Nephron progenitor cell (in vitro differentiated cells): ENCODE measurements around the gene MBLAC1.
A peak's percentile ranks its signal among the peaks of the same experiment; 100 is the strongest.

Source experiments
- DNase-seq: peaks from one replicate; pipeline ENCODE4 v3.0.0; 2021
- H3K27ac Mint-ChIP-seq: 2 replicates; pipeline ENCODE4 v1.8.0; 2021; ENCODE audit warnings: mild to moderate bottlenecking, moderate library complexity, mixed read lengths
- H3K27me3 Mint-ChIP-seq: 2 replicates; pipeline ENCODE4 v1.8.0; 2021; ENCODE audit warnings: mild to moderate bottlenecking, low read depth, mixed read lengths; ENCODE audit not compliant: poor library complexity
- H3K36me3 Mint-ChIP-seq: 2 replicates; pipeline ENCODE4 v1.8.0; 2021; ENCODE audit warnings: low read depth, mixed read lengths
- H3K4me1 Mint-ChIP-seq: 2 replicates; pipeline ENCODE4 v1.8.0; 2021; ENCODE audit warnings: mixed read lengths
- H3K4me3 Mint-ChIP-seq: 2 replicates; pipeline ENCODE4 v1.8.0; 2021; ENCODE audit warnings: mild to moderate bottlenecking, moderate library complexity, mixed read lengths
- H3K9me3 Mint-ChIP-seq: 2 replicates; pipeline ENCODE4 v1.8.0; 2021; ENCODE audit warnings: mild to moderate bottlenecking, moderate library complexity, mixed read lengths
- CTCF ChIP-seq: fragments of 200-600 bp; sonication (generic); IDR thresholded peaks from 2 replicates; pipeline ENCODE4 v1.5.0; 2021; ENCODE audit warnings: antibody characterized with exemption

MBLAC1 gene

GRCh38 chr7:100160067-100160466 is 33.3 kb downstream of the MBLAC1 start:
- Mint-ChIP-seq H3K4me1 (peaks cover 32% of the 10 kb centered on the region), H3K4me3 (peak overlapping the region; percentile 80), H3K36me3 (peaks cover 12% of the 10 kb centered on the region), H3K9me3 (no peaks in the 10 kb centered on the region), H3K27me3 (peaks cover 15% of the 10 kb centered on the region), H3K27ac (peak overlapping the region; percentile 91)
- TF ChIP-seq CTCF, result no peak
- DNase-seq, result no peak

- no peak overlapping the region for H3K27ac Mint-ChIP-seq
Observed at GRCh38 chr7:100163006-100163531, 36.3 kb downstream of the MBLAC1 start.

GRCh38 chr7:100163871-100164270 is 37.1 kb downstream of the MBLAC1 start:
- Mint-ChIP-seq H3K36me3 (no peaks in the 10 kb centered on the region), H3K4me1 (peaks cover 38% of the 10 kb centered on the region), H3K27ac (no peak overlapping the region), H3K4me3 (no peak overlapping the region), H3K27me3 (peaks cover 45% of the 10 kb centered on the region), H3K9me3 (no peaks in the 10 kb centered on the region)
- DNase-seq, result no peak
- TF ChIP-seq CTCF, result no peak

More at GRCh38 chr7:100163006-100163531, 36.3 kb downstream of the MBLAC1 start:
- TF ChIP-seq CTCF, result no peak
- no peaks in the 10 kb centered on the region for H3K36me3 Mint-ChIP-seq
- H3K27me3 Mint-ChIP-seq, result peaks cover 40% of the 10 kb centered on the region
- DNase-seq, result no peak
- H3K9me3 Mint-ChIP-seq, result no peaks in the 10 kb centered on the region
- H3K4me1 Mint-ChIP-seq, result peaks cover 30% of the 10 kb centered on the region
- H3K4me3 Mint-ChIP-seq, result no peak overlapping the region

- Mint-ChIP-seq H3K4me1 (peaks cover 40% of the 10 kb centered on the region), H3K27ac (no peak overlapping the region)
- no peak for DNase-seq
Observed at GRCh38 chr7:100166317-100166940, 39.7 kb downstream of the MBLAC1 start.

GRCh38 chr7:100166970-100167911 is 40.5 kb downstream of the MBLAC1 start:
- TF ChIP-seq CTCF, result no peak
- no peak for DNase-seq
- H3K27ac Mint-ChIP-seq, result no peak overlapping the region
- H3K9me3 Mint-ChIP-seq, result no peaks in the 10 kb centered on the region
- peak overlapping the region; percentile 83 for H3K4me3 Mint-ChIP-seq
- H3K36me3 Mint-ChIP-seq, result peaks cover 7% of the 10 kb centered on the region
- peaks cover 62% of the 10 kb centered on the region for H3K27me3 Mint-ChIP-seq
- peaks cover 45% of the 10 kb centered on the region for H3K4me1 Mint-ChIP-seq

More at GRCh38 chr7:100166317-100166940, 39.7 kb downstream of the MBLAC1 start:
- no peak for TF ChIP-seq CTCF
- Mint-ChIP-seq H3K9me3 (no peaks in the 10 kb centered on the region), H3K4me3 (peak overlapping the region; percentile 26), H3K36me3 (peaks cover 7% of the 10 kb centered on the region), H3K27me3 (peaks cover 60% of the 10 kb centered on the region)
